CD8-positive, alpha-beta memory T cell (primary cell): ENCODE measurements around the gene ZBTB2. TPM values are rescaled to one million over a fixed set of nuclear protein-coding genes. Genes with fewer than 3 reads are reported as not detected.
"Not testable (repeated sequence)": the region's sequence is repeated elsewhere in the genome, so short reads cannot be mapped to it uniquely, and the experiment has no call there.

Experiments used
- CTCF ChIA-PET: fragments of 350-600 bp; sonication (Branson Sonifier 250); formaldehyde crosslinking; loops from one replicate; lab custom pipeline; 2021; ENCODE audit warnings: antibody characterized with exemption; lab: Charles Lee
- POLR2A ChIA-PET: fragments of 350-600 bp; sonication (Branson Sonifier 250); formaldehyde crosslinking; loops from one replicate; lab custom pipeline; 2021; ENCODE audit warnings: antibody characterized with exemption; lab: Charles Lee
- DNase-seq, 5 donors: peaks; one replicate each; pipeline versions ENCODE4 v3.0.0 to v3.0.0-alpha.2; 2020 to 2022; ENCODE audit warnings: mixed read lengths in 1 of 5
- H3K27ac ChIP-seq: one replicate; pipeline ENCODE4 v1.7.0; 2013; ENCODE audit warnings: low read depth, mild to moderate bottlenecking, low read length, moderate library complexity
- H3K27me3 ChIP-seq: 2 replicates; pipeline ENCODE4 v1.7.0; 2013; ENCODE audit warnings: low read length, mild to moderate bottlenecking; ENCODE audit not compliant: insufficient read depth, poor library complexity, severe bottlenecking
- H3K36me3 ChIP-seq: 2 replicates; pipeline ENCODE4 v1.7.0; 2013; ENCODE audit warnings: mild to moderate bottlenecking, low read length, moderate library complexity; ENCODE audit not compliant: insufficient read depth
- H3K4me1 ChIP-seq: 2 replicates; pipeline ENCODE4 v1.7.0; 2013; ENCODE audit warnings: mild to moderate bottlenecking, low read length, moderate library complexity; ENCODE audit not compliant: insufficient read depth
- H3K4me3 ChIP-seq: 2 replicates; pipeline ENCODE4 v1.7.0; 2013; ENCODE audit warnings: mild to moderate bottlenecking, low read length
- H3K9me3 ChIP-seq: 2 replicates; pipeline ENCODE4 v1.7.0; 2013; ENCODE audit warnings: mild to moderate bottlenecking, low read length
- H3K27ac Mint-ChIP-seq, 8 donors: one replicate each; pipeline ENCODE4 v1.8.0; 2020 to 2021; ENCODE audit warnings: mixed read lengths in 8 of 8, mild to moderate bottlenecking in 6 of 8, inconsistent platforms in 3 of 8, moderate library complexity in 3 of 8
- H3K27me3 Mint-ChIP-seq, 2 donors: one replicate each; pipeline ENCODE4 v1.8.0; 2020 to 2021; ENCODE audit warnings: mixed read lengths in 2 of 2, mild to moderate bottlenecking in 1 of 2, moderate library complexity in 1 of 2
- H3K36me3 Mint-ChIP-seq, 3 donors: one replicate each; pipeline ENCODE4 v1.8.0; 2020 to 2021; ENCODE audit warnings: mixed read lengths in 3 of 3, inconsistent platforms in 1 of 3, mild to moderate bottlenecking in 1 of 3
- H3K4me1 Mint-ChIP-seq, 3 donors: one replicate each; pipeline ENCODE4 v1.8.0; 2020 to 2021; ENCODE audit warnings: mixed read lengths in 3 of 3, inconsistent platforms in 1 of 3, mild to moderate bottlenecking in 1 of 3
- H3K4me3 Mint-ChIP-seq, 7 donors: one replicate each; pipeline ENCODE4 v1.8.0; 2020 to 2021; ENCODE audit warnings: mixed read lengths in 7 of 7, mild to moderate bottlenecking in 6 of 7, moderate library complexity in 4 of 7, inconsistent platforms in 2 of 7
- H3K9me3 Mint-ChIP-seq, 5 donors: one replicate each; pipeline ENCODE4 v1.8.0; 2020 to 2022; ENCODE audit warnings: mixed read lengths in 5 of 5, mild to moderate bottlenecking in 3 of 5, moderate library complexity in 2 of 5, inconsistent platforms in 1 of 5
- polyA plus RNA-seq: library from polyadenylated mRNA; unstranded; fragments of 300-500 nt; fragmentation: Illumina TruSeq; gene quantifications from one replicate; pipeline ENCODE4 v1.2.3, GENCODE V29; 2021
- total RNA-seq, 2 experiments: library from RNA; stranded (reverse); gene quantifications; one replicate each; pipeline ENCODE4 v1.2.3, GENCODE V29; 2021

The ZBTB2 gene
- total and polyA plus RNA-seq, 3 experiments from 2014 or later: 23.4 to 24.3 (median 24.0) TPM

DNA sequence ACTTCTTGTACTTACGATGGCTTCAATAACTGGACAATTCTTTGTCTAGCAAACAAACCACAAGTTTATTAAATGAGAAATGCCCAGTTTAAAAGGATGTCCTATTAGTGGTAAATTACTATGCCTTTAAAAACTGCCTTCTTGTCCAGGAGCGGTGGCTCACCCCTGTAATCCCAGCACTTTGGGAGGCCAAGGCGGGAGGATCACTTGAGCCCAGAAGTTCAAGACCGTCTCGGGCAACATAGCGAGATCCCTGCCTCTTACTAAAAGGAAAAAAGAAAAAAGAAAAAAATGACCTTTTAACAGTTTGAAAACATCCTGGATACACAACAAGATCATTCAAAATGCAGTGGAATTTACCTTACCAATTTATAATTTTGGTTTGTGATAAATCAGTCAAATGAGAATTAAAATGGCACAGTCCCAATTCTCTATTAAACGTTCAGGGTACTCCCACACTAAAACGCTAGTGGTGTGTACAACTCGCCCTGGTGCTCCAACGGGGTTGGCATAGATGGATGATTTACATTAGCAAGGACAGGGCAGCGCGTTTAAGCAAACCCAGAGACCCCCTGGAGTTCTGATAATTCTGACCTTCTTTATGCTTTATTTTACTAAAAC is 2.3 kb downstream of the ZBTB2 start:
- Histone ChIP-seq H3K27me3 (no peaks in the 10 kb centered on the region), H3K4me1 (peaks cover 69% of the 10 kb centered on the region), H3K36me3 (peaks cover 3% of the 10 kb centered on the region), H3K4me3 (peak overlapping the region; percentile 94), H3K9me3 (no peaks in the 10 kb centered on the region), H3K27ac (peak overlapping the region; percentile 92)
- DNase-seq: no peak
- Mint-ChIP-seq H3K27ac (peak overlapping the region; percentile 93 to 99 (median 96)), H3K36me3 (peaks cover 0 to 28% (median 2%) of the 10 kb centered on the region in 3 donors), H3K4me1 (peaks cover 58 to 73% (median 73%) of the 10 kb centered on the region in 3 donors), H3K27me3 (peaks cover 0 to 4% of the 10 kb centered on the region in 2 donors), H3K9me3 (peaks cover 0 to 2% (median 0%) of the 10 kb centered on the region in 5 donors), H3K4me3 (peak overlapping the region; percentile 84 to 99 (median 95))
- CTCF ChIA-PET: interaction anchor here (0.8 to 2.9 kb wide), 8 partner anchors 10 to 89 kb away, joined by 3 to 14 read pairs (median 7); partner anchors contain the start of gene RMND1
- POLR2A ChIA-PET: interaction anchor here (0.7 to 3.9 kb wide), 13 partner anchors 9 to 1594 kb away, joined by 3 to 54 read pairs (median 7); partner anchors contain the start of genes FBXO5 and RMND1

DNA sequence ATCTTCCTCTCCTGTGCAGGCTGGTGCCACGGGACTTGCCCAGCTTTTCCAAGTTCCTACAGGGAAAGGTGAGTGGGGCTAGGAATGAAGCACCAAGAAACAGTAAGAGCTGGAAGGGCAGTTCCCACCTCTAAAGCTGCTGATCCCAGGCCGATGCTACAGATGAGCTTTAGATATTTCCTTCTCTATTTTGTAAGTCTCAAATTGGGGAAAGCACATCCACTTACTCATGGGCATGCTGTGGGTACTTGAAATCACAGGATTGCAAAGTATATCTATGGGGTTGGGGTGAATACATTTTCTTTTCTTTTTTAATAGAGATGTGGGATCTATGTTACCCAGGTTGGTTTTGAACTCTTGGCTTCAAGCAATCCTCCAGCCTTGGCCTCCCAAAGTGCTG is 3.1 kb downstream of the ZBTB2 start:
- Mint-ChIP-seq H3K4me3 (peak overlapping the region in 6 of 7 donors; percentile 19 to 95 (median 38)), H3K4me1 (peaks cover 53 to 72% (median 69%) of the 10 kb centered on the region in 3 donors), H3K27ac (peak overlapping the region; percentile 77 to 98 (median 89)), H3K36me3 (peaks cover 0 to 28% (median 4%) of the 10 kb centered on the region in 3 donors), H3K9me3 (peaks cover 0 to 2% (median 0%) of the 10 kb centered on the region in 5 donors), H3K27me3 (peaks cover 0 to 4% of the 10 kb centered on the region in 2 donors)
- no peak overlapping the region for H3K27ac ChIP-seq
- H3K9me3 ChIP-seq: no peaks in the 10 kb centered on the region
- no peaks in the 10 kb centered on the region for H3K27me3 ChIP-seq
- ChIA-PET CTCF (interaction anchor here (1.1 to 2.9 kb wide), 2 partner anchors 15 to 25 kb away, joined by 4 to 7 read pairs; no protein-coding TSS in a partner anchor), POLR2A (interaction anchor here (0.6 to 3.9 kb wide), 3 partner anchors 13 to 64 kb away, joined by 3 to 43 read pairs (median 3); partner anchors contain the start of gene RMND1)
- DNase-seq: no peak
- H3K4me1 ChIP-seq: peaks cover 69% of the 10 kb centered on the region
- H3K36me3 ChIP-seq: peaks cover 6% of the 10 kb centered on the region
- H3K4me3 ChIP-seq: no peak overlapping the region

DNA sequence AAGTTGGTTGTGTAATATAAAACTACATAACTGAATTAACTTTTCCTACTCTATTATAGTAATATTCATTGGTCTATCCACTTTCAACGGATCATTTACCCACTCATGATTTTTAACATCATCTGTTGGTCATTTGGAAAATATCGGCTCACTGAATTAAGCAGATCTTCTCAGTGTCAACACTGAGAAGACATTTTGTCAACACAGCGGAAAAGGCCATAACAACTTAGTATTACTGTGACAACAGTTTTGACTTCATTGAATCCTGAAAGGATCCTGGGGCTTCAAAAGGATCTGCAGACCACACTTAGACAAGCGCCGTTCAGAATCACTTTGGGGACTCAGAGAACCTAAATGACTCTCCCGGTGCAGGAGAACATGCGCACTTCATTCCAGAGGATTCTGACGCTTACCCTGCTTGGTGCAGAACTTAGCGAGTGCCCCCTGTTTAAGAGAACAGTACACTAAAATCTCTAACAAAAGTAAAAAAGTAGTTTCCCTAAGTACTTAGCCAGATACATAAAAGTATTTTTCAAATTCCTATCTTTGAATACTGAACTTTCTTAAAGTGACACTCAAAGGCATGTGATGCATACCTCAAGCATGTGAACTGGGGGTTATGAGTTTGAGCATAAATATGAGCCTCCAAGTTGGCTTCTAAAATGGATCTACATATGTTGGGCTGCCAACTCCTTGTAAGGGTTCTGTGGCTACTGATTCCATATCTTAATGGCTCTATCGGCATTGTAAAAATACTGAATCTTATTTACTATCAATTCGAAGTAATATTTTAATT is 4.0 kb downstream of the ZBTB2 start:
- H3K9me3 Mint-ChIP-seq: peaks cover 0 to 2% (median 0%) of the 10 kb centered on the region in 5 donors
- peaks cover 61% of the 10 kb centered on the region for H3K4me1 ChIP-seq

GRCh38 chr6:151385177-151385576 is 6.2 kb downstream of the ZBTB2 start:
- H3K4me1 ChIP-seq: peaks cover 72% of the 10 kb centered on the region
- H3K27me3 ChIP-seq: no peaks in the 10 kb centered on the region
- peak overlapping the region; percentile 19 for H3K4me3 ChIP-seq

More for the DNA sequence above, 4.0 kb downstream of the ZBTB2 start:
- no peak overlapping the region for H3K27ac ChIP-seq
- Mint-ChIP-seq H3K27me3 (peaks cover 0 to 4% of the 10 kb centered on the region in 2 donors), H3K36me3 (peaks cover 0 to 28% (median 4%) of the 10 kb centered on the region in 3 donors), H3K4me3 (peak overlapping the region in 1 of 7 donors; percentile 37), H3K4me1 (peaks cover 44 to 64% (median 61%) of the 10 kb centered on the region in 3 donors), H3K27ac (peak overlapping the region; percentile 38 to 98 (median 74))
- no peaks in the 10 kb centered on the region for H3K9me3 ChIP-seq
- H3K4me3 ChIP-seq: no peak overlapping the region
- H3K27me3 ChIP-seq: no peaks in the 10 kb centered on the region
- ChIA-PET CTCF (interaction anchor here (1.1 kb wide), 1 partner anchor 14 kb away, joined by 4 read pairs; no protein-coding TSS in a partner anchor), POLR2A (interaction anchor here (1.1 to 3.9 kb wide), 2 partner anchors 12 to 64 kb away, joined by 3 to 43 read pairs; partner anchors contain the start of gene RMND1)
- H3K36me3 ChIP-seq: peaks cover 6% of the 10 kb centered on the region
- DNase-seq: no peak

GRCh38 chr6:151384151-151384550 is 7.2 kb downstream of the ZBTB2 start:
- POLR2A ChIA-PET: no interaction called here
- peaks cover 81% of the 10 kb centered on the region for H3K4me1 ChIP-seq
- H3K4me1 Mint-ChIP-seq: peaks cover 57 to 79% (median 78%) of the 10 kb centered on the region in 3 donors

More at GRCh38 chr6:151385177-151385576, 6.2 kb downstream of the ZBTB2 start:
- POLR2A ChIA-PET: no interaction called here
- peaks cover 0 to 27% (median 4%) of the 10 kb centered on the region in 3 donors for H3K36me3 Mint-ChIP-seq
- H3K9me3 ChIP-seq: no peaks in the 10 kb centered on the region
- no peaks in the 10 kb centered on the region for H3K9me3 Mint-ChIP-seq
- peaks cover 6% of the 10 kb centered on the region for H3K36me3 ChIP-seq
- H3K27ac Mint-ChIP-seq: peak overlapping the region; percentile 59 to 88 (median 80)
- CTCF ChIA-PET: interaction anchor here (0.8 to 1.0 kb wide), 2 partner anchors 21 to 61 kb away, joined by 4 to 6 read pairs; no protein-coding TSS in a partner anchor
- no peak for DNase-seq
- peaks cover 52 to 74% (median 72%) of the 10 kb centered on the region in 3 donors for H3K4me1 Mint-ChIP-seq
- no peaks in the 10 kb centered on the region for H3K27me3 Mint-ChIP-seq
- H3K4me3 Mint-ChIP-seq: peak overlapping the region in 6 of 7 donors; percentile 15 to 64 (median 56)
- no peak overlapping the region for H3K27ac ChIP-seq

GRCh38 chr6:151382631-151383030 is 8.7 kb downstream of the ZBTB2 start:
- not testable (repeated sequence) for H3K9me3 Mint-ChIP-seq, H3K27me3 ChIP-seq, H3K27ac ChIP-seq, H3K36me3 ChIP-seq, DNase-seq, H3K9me3 ChIP-seq, H3K4me3 ChIP-seq, H3K27ac Mint-ChIP-seq, H3K27me3 Mint-ChIP-seq
- peaks cover 0 to 16% (median 4%) of the 10 kb centered on the region in 3 donors for H3K36me3 Mint-ChIP-seq
- ChIA-PET POLR2A (interaction anchor here (0.6 to 1.5 kb wide), 3 partner anchors 8 to 803 kb away, joined by 3 to 4 read pairs (median 3); no protein-coding TSS in a partner anchor), CTCF (interaction anchor here (1.0 to 1.6 kb wide), 3 partner anchors 9 to 69 kb away, joined by 3 to 4 read pairs (median 3); partner anchors contain the start of gene RMND1)
- H3K4me3 Mint-ChIP-seq: peak overlapping the region in 1 of 7 donors; percentile 19
- peaks cover 62 to 78% (median 78%) of the 10 kb centered on the region in 3 donors for H3K4me1 Mint-ChIP-seq
- peaks cover 77% of the 10 kb centered on the region for H3K4me1 ChIP-seq

More at GRCh38 chr6:151384151-151384550, 7.2 kb downstream of the ZBTB2 start:
- Histone ChIP-seq H3K4me3 (no peak overlapping the region), H3K9me3 (no peaks in the 10 kb centered on the region), H3K36me3 (peaks cover 6% of the 10 kb centered on the region), H3K27ac (no peak overlapping the region), H3K27me3 (no peaks in the 10 kb centered on the region)
- Mint-ChIP-seq H3K27ac (peak overlapping the region; percentile 59 to 88 (median 76)), H3K27me3 (no peaks in the 10 kb centered on the region), H3K4me3 (peak overlapping the region in 4 of 7 donors; percentile 1 to 59 (median 16)), H3K9me3 (no peaks in the 10 kb centered on the region), H3K36me3 (peaks cover 0 to 19% (median 4%) of the 10 kb centered on the region in 3 donors)
- CTCF ChIA-PET: no interaction called here
- DNase-seq: no peak

- Histone ChIP-seq H3K27ac (no peak overlapping the region), H3K9me3 (no peaks in the 10 kb centered on the region), H3K4me3 (no peak overlapping the region), H3K36me3 (peaks cover 6% of the 10 kb centered on the region), H3K4me1 (peaks cover 72% of the 10 kb centered on the region), H3K27me3 (no peaks in the 10 kb centered on the region)
- Mint-ChIP-seq H3K27ac (peak overlapping the region; percentile 33 to 98 (median 82)), H3K4me1 (peaks cover 62 to 75% (median 75%) of the 10 kb centered on the region in 3 donors), H3K27me3 (no peaks in the 10 kb centered on the region), H3K9me3 (no peaks in the 10 kb centered on the region), H3K36me3 (peaks cover 0 to 14% (median 4%) of the 10 kb centered on the region in 3 donors), H3K4me3 (peak overlapping the region in 5 of 7 donors; percentile 32 to 88 (median 83))
- DNase-seq: no peak
- POLR2A ChIA-PET: interaction anchor here (0.6 to 1.5 kb wide), 2 partner anchors 9 to 804 kb away, joined by 3 to 4 read pairs; no protein-coding TSS in a partner anchor
- CTCF ChIA-PET: no interaction called here
Measured at GRCh38 chr6:151381722-151382121, 9.6 kb downstream of the ZBTB2 start.
